Mucosa of descending colon (tissue), 3 donors: ENCODE measurements around the gene RWDD1. TPM values are rescaled to one million over a fixed set of nuclear protein-coding genes. Genes with fewer than 3 reads are reported as not detected.

ENCODE experiments used
- ATAC-seq: fragments of 200-7000 bp; cut with Tn5 transposase; one replicate; pipeline ENCODE4 v1.9.1; 2020; ENCODE audit warnings: mild to moderate bottlenecking, moderate library complexity
- DNase-seq, 3 donors: peaks; one replicate each; pipeline ENCODE4 v3.0.0-alpha.2; 2020
- H3K36me3 ChIP-seq: fragments of 200-600 bp; one replicate; pipeline ENCODE4 v1.8.0; 2021; ENCODE audit warnings: low read depth, mild to moderate bottlenecking
- H3K4me1 ChIP-seq: fragments of 200-600 bp; one replicate; pipeline ENCODE4 v1.8.0; 2021; ENCODE audit warnings: low read depth, mild to moderate bottlenecking
- H3K4me3 ChIP-seq: fragments of 200-600 bp; one replicate; pipeline ENCODE4 v1.8.0; 2021; ENCODE audit warnings: mild to moderate bottlenecking
- H3K9me3 ChIP-seq: fragments of 200-600 bp; one replicate; pipeline ENCODE4 v1.8.0; 2021; ENCODE audit warnings: mild to moderate bottlenecking
- CTCF ChIP-seq: fragments of 200-600 bp; IDR thresholded peaks from one replicate; pipeline ENCODE4 v1.8.0; 2022; ENCODE audit warnings: antibody characterized with exemption, mild to moderate bottlenecking
- intact Hi-C, 2 donors: fragments of 100-400 bp; cut with DNase I in 1 of 2; cut with micrococcal nuclease in 1 of 2; formaldehyde crosslinking; loops; one replicate each; pipeline versions ENCODE4 v1.11.0 to v1.11.1; 2022; cut with DNase I, micrococcal nuclease
- total RNA-seq, 3 donors: library from RNA; stranded (reverse); fragmentation: NEBNext Ultra II Directional in 2 of 3; extraction: Animal tissue kit (Norgen Biotek cat#: 25700) in 2 of 3; gene quantifications; one replicate each; pipeline versions ENCODE4 v1.2.1 to v1.2.4, GENCODE V29; 2021 to 2023
- donor health status: DM: no; HTN: no; CAD: no; lungs with moderate emphysema.
- donor health status: DM: no; HTN: no; CAD: no.
- donor health status: DM: no; HTN: yes; CAD: no.

The RWDD1 gene
- total RNA-seq, 3 donors from 2014 or later: 21.0 to 58.0 (median 34.2) TPM

- DNase-seq (no peak), ATAC-seq (peak; percentile 31)
- Histone ChIP-seq H3K9me3 (no peaks in the 10 kb centered on the region), H3K4me1 (no peaks in the 10 kb centered on the region), H3K4me3 (no peak overlapping the region), H3K36me3 (no peaks in the 10 kb centered on the region)
- intact Hi-C loops: no loop called here
- no peak for TF ChIP-seq CTCF
Observed at GRCh38 chr6:116631379-116631990, 60.2 kb downstream of the RWDD1 start.

GRCh38 chr6:116633685-116634084 is 62.4 kb downstream of the RWDD1 start:
- Histone ChIP-seq H3K9me3 (no peaks in the 10 kb centered on the region), H3K36me3 (no peaks in the 10 kb centered on the region), H3K4me1 (no peaks in the 10 kb centered on the region), H3K4me3 (no peak overlapping the region)
- ATAC-seq (no peak), DNase-seq (no peak)
- TF ChIP-seq CTCF: no peak
- intact Hi-C loops: no loop called here

Other genes with a start within 250 kb of the RWDD1 start
- gene DSE, start 200.6 kb upstream of the RWDD1 start, total RNA-seq: 10 to 100 TPM in 2 of 3 donors, 1 to 10 TPM in 1; 6.3 to 23.8 (median 14.4) TPM
- 1 to 10 TPM in 2 of 3 donors, not detected in 1; 4.2 to 5.6 TPM for gene CALHM6, start 110.1 kb upstream of the RWDD1 start, total RNA-seq
- gene CALHM5, start 59.9 kb upstream of the RWDD1 start, total RNA-seq: under 1 TPM; 0.20 to 0.85 (median 0.72) TPM
- not detected for gene TRAPPC3L, start 25.8 kb upstream of the RWDD1 start, total RNA-seq
- gene CALHM4, start 17.8 kb upstream of the RWDD1 start, total RNA-seq: not detected
- gene RSPH4A, start 45.0 kb downstream of the RWDD1 start, total RNA-seq: under 1 TPM; 0.14 to 0.35 (median 0.19) TPM
- gene ZUP1, start 97.3 kb downstream of the RWDD1 start, total RNA-seq: 10 to 100 TPM in 2 of 3 donors, 1 to 10 TPM in 1; 8.7 to 12.0 (median 10.7) TPM
- 10 to 100 TPM in 1 of 3 donors, 1 to 10 TPM in 2; 5.5 to 19.5 (median 6.7) TPM for gene KPNA5, start 109.7 kb downstream of the RWDD1 start, total RNA-seq
- under 1 TPM in 2 of 3 donors, not detected in 1; 0.76 to 0.96 TPM for gene FAM162B, start 194.2 kb downstream of the RWDD1 start, total RNA-seq